GM12872 (cell line): ENCODE measurements around the gene VPS16.

Experiments
- TF ChIP-seq, protein P1 (sequence below): IDR thresholded peaks from 3 replicates; pipeline ENCODE4 v1.5.1; 2011; ENCODE audit warnings: low read depth, mild to moderate bottlenecking, low read length, moderate library complexity; ENCODE audit not compliant: insufficient read depth

VPS16 gene

GRCh38 chr20:2875690-2876203, 35.2 kb downstream of the VPS16 start:
- TF ChIP-seq, protein P1, sequence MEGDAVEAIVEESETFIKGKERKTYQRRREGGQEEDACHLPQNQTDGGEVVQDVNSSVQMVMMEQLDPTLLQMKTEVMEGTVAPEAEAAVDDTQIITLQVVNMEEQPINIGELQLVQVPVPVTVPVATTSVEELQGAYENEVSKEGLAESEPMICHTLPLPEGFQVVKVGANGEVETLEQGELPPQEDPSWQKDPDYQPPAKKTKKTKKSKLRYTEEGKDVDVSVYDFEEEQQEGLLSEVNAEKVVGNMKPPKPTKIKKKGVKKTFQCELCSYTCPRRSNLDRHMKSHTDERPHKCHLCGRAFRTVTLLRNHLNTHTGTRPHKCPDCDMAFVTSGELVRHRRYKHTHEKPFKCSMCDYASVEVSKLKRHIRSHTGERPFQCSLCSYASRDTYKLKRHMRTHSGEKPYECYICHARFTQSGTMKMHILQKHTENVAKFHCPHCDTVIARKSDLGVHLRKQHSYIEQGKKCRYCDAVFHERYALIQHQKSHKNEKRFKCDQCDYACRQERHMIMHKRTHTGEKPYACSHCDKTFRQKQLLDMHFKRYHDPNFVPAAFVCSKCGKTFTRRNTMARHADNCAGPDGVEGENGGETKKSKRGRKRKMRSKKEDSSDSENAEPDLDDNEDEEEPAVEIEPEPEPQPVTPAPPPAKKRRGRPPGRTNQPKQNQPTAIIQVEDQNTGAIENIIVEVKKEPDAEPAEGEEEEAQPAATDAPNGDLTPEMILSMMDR = no peak

DNA sequence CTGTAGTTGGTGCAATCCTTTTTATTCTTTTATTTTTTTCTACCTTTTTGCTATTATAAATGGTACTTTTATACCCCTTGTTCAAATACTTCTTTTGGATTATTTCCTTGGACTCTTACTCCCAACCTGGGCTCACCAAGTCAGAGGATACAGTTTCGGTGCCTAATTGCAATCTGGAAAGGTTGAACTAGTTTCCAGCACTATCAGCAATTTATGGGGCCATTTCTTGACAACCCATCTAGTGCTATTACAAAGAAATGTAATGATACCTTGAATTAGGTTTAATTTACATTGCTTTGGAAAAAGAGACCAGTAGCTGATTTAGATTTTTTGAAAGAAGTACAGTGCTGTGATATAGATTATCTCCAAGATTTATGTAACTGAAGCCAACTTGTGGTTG, 38.0 kb downstream of the VPS16 start:
- TF ChIP-seq, protein P1 = no peak

DNA sequence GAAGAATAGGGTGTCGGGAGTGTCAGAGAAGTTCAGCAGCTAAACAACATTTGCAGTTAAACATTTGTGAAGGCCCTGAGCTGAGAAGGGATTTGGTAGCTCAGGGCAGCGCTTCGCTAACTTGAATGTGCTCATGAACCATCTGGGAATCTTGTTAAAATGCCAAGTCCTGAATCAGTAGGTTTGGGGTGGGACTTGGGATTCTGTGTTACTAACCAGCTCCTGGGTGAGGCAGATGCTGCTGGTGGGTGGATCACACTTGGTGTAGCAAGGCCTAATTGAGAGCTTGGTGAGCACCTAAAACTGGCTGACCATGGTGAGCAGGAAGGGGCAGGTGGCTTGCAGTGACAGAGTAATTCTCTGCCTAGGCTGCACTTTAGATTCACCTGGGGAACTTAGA, 38.6 kb downstream of the VPS16 start:
- TF ChIP-seq, protein P1 = no peak

- TF ChIP-seq, protein P1 = no peak
These were observed 40.1 kb downstream of the VPS16 start for GRCh38 chr20:2880650-2881049.

DNA sequence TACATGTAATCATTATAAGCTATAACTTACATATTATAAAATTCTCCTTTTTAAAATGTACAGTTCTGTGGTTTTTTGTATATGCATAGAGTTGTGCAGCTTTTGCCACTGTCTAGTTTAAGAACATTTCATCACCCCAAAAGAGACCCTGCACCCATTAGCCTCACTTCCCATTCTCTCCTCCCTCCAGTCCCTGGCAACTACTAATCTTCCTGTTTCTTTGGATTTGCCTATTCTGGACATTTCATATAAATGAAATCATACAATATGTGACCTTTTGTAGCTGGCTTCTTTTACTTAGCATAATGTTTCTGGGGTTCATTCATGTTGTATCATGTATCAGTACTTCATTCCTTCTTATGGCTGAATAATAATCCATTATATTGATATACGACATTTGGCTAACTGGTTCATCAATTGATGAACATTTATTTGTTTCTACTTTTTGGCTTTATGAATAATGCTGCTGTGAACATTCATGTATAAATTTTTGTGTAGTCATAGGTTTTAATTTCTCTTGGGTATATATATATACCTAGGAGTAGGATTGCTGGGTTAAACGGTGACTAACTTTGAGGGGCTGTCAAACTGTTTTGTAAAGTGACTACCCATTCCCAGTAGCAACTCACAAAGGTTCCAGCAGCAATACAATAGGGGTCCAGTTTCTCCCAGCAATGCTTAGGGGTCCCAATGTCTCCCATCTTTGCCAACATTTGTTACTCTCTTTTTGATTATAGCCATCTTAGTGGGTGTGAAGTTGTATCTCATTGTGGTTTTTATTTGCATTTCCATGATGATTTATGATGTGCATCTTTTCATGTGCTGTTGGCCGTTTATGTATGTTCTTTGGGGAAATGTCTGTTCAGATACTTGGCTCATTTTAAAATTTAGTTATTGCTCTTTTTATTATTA, 43.4 kb downstream of the VPS16 start:
- TF ChIP-seq, protein P1 = no peak

DNA sequence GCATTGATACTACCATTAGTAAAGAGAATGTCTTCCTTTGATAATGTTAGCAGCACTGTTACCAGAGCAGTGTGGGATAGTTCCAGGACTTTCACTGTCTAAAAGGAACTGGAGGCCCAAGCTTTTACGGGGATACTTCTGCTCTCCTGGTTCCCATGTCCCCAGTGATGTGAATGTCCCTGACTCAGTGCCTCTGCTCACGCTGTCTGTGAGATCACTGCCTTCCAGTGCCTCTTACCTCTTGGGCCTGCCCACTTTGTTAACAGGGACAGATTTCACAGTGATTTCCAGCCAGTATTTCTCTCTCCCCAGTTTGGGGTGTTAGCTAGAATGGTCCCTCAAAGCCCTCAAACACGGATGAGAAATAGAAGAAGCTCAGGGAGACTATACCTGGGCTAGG, 47.2 kb downstream of the VPS16 start:
- TF ChIP-seq, protein P1 = no peak

DNA sequence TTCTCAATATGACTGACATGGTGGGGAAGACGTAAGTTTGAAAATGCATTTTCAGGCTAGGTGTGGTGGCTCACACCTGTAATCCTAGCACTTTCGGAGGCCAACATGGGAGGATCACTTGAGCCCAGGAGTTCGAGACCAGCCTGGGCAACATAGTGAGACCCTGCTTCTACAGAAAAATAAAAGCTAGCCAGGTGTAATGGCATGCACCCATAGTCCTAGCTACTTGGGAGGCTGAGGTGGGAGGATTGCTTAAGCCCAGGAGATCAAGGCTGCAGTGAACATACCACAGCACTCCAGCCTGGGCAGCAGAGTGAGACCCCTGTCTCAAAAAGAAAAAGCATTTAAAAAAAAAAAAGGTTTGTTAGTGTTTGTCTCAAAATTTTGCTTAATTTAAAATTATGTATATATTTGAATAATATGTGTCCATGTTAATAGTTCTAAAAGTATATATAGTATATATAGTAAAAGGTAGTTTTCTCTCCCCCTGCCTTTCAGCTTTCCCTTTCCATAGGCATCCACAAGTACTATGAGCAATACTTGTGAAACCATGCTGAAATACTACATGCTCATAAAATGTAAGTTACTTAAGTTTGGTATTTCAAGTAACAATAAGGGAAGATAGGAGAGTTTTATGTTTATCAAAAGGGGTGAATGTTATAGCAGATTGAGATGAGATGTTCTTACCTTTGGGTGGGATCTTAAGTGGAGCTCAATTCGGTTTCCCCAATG, 47.8 kb downstream of the VPS16 start:
- TF ChIP-seq, protein P1 = no peak
